K562 (cell line): ENCODE measurements around the gene ELF3. TPM values are rescaled to one million over a fixed set of nuclear protein-coding genes. Genes with fewer than 3 reads are reported as not detected.

Experiments
- ARNT ChIP-seq, 2 experiments: fragments of 450-650 bp; IDR thresholded peaks; 2 replicates each; pipeline ENCODE4 v1.6.1; 2016; ENCODE audit warnings: mild to moderate bottlenecking in 1 of 2
- ATF3 ChIP-seq, 2 experiments: fragments of 450-650 bp in 1 of 2; sonication (generic) in 1 of 2; formaldehyde crosslinking in 1 of 2; IDR thresholded peaks in 1 of 2; conservative IDR thresholded peaks in 1 of 2; 2 replicates each; pipeline versions ENCODE4 v1.6.1 to v1.8.1; 2016 to 2023; ENCODE audit warnings: mild to moderate bottlenecking in 2 of 2, moderate library complexity in 2 of 2, inconsistent platforms in 1 of 2, missing genetic modification reagents in 1 of 2
- BCOR ChIP-seq: fragments of 450-650 bp; IDR thresholded peaks from 2 replicates; pipeline ENCODE4 v1.6.1; 2016
- FIP1L1 ChIP-seq: fragments of 200-400 bp; formaldehyde crosslinking; IDR thresholded peaks from 2 replicates; pipeline ENCODE4 v1.6.1; 2018; ENCODE audit warnings: mild to moderate bottlenecking, low read depth, low read length; ENCODE audit not compliant: poor library complexity, severe bottlenecking
- FOXK1 ChIP-seq: sonication (generic); formaldehyde crosslinking; IDR thresholded peaks from 2 replicates; pipeline ENCODE4 v1.8.0; 2022; ENCODE audit warnings: missing genetic modification reagents, mild to moderate bottlenecking, borderline replicate concordance
- HLTF ChIP-seq: fragments of 450-650 bp; IDR thresholded peaks from 2 replicates; pipeline ENCODE4 v1.6.1; 2016
- KDM4B ChIP-seq, 2 experiments: fragments of 450-650 bp in 1 of 2; sonication (generic) in 1 of 2; IDR thresholded peaks; 2 replicates each; pipeline ENCODE4 v1.6.1; 2016 to 2017; ENCODE audit warnings: borderline replicate concordance in 2 of 2, antibody characterized with exemption in 1 of 2, low read depth in 1 of 2, mild to moderate bottlenecking in 1 of 2
- LEF1 ChIP-seq: fragments of 450-650 bp; IDR thresholded peaks from 2 replicates; pipeline ENCODE4 v1.6.1; 2016; ENCODE audit warnings: mild to moderate bottlenecking
- MAZ ChIP-seq, 2 experiments: fragments of 450-650 bp in 1 of 2; sonication (generic) in 1 of 2; formaldehyde crosslinking; IDR thresholded peaks in 1 of 2; conservative IDR thresholded peaks in 1 of 2; 2 replicates each; pipeline versions ENCODE4 v1.4.0 to v1.5.0; 2020; ENCODE audit warnings: mild to moderate bottlenecking in 1 of 2, missing genetic modification reagents in 1 of 2
- MYC ChIP-seq, 2 experiments: fragments of 250-450 bp in 1 of 2; sonication (Bioruptor Pico) in 1 of 2; IDR thresholded peaks; 2 replicates each; pipeline versions ENCODE4 v1.5.1 to v1.6.1; 2012 to 2021; ENCODE audit warnings: low read depth in 2 of 2, borderline replicate concordance in 1 of 2, improper control_type of control experiment in 1 of 2, low read length in 1 of 2, mild to moderate bottlenecking in 1 of 2, moderate library complexity in 1 of 2
- RAD21 ChIP-seq, 2 experiments: fragments of 250-450 bp in 1 of 2; fragments of 450-650 bp in 1 of 2; sonication (Bioruptor Pico) in 1 of 2; formaldehyde crosslinking in 1 of 2; IDR thresholded peaks in 1 of 2; conservative IDR thresholded peaks in 1 of 2; 2 replicates each; pipeline versions ENCODE4 v1.4.0 to v1.8.0; 2020 to 2022; ENCODE audit warnings: mild to moderate bottlenecking in 2 of 2, moderate library complexity in 1 of 2
- SAFB ChIP-seq: fragments of 200-400 bp; formaldehyde crosslinking; IDR thresholded peaks from 2 replicates; pipeline ENCODE4 v1.6.1; 2017; ENCODE audit warnings: low read depth, low read length, borderline replicate concordance
- SNRNP70 ChIP-seq: fragments of 200-400 bp; formaldehyde crosslinking; optimal IDR thresholded peaks from 2 replicates; pipeline ENCODE3; 2017; ENCODE audit warnings: low read depth, low read length
- STAG1 ChIP-seq: sonication (generic); formaldehyde crosslinking; IDR thresholded peaks from 2 replicates; pipeline ENCODE4 v1.5.0; 2020; ENCODE audit warnings: missing genetic modification reagents, borderline replicate concordance
- TFAM ChIP-seq: fragments of 250-450 bp; sonication (Bioruptor Pico); conservative IDR thresholded peaks from 2 replicates; pipeline ENCODE4 v1.5.0; 2021; ENCODE audit warnings: mild to moderate bottlenecking, moderate library complexity
- ZHX1 ChIP-seq: fragments of 150-350 bp; conservative IDR thresholded peaks from 2 replicates; pipeline ENCODE4 v1.6.1; 2014; ENCODE audit warnings: low read length
- polyA plus RNA-seq, 8 experiments: library from polyadenylated mRNA; depleted of rRNA in 4 of 8; stranded (reverse) in 5 of 8; unstranded in 3 of 8; fragments of >200 nt; fragmentation: Nextera tagmentation in 2 of 8; fragmentation: Illumina TruSeq in 1 of 8; extraction: Ambion mirVana in 2 of 8; extraction: Trizol in 1 of 8; gene quantifications; 2 replicates each; pipeline versions ENCODE4 v1.2.1 to v1.2.3, GENCODE V29; 2011 to 2014; ENCODE audit warnings: inconsistent platforms in 1 of 8, missing spikeins in 1 of 8
- total RNA-seq, 7 experiments: library from RNA; depleted of rRNA in 6 of 7; stranded (reverse); fragments of >200 nt in 6 of 7; fragmentation: Illumina TruSeq in 2 of 7; extraction: Trizol in 2 of 7; gene quantifications; 2 replicates each; pipeline versions ENCODE4 v1.2.1 to v1.2.3, GENCODE V29; 2011 to 2021; ENCODE audit warnings: low replicate concordance in 1 of 7
- TF ChIP-seq, protein P1 (sequence below), 2 experiments: fragments of 450-650 bp; conservative IDR thresholded peaks; 2 replicates each; pipeline ENCODE4 v1.6.1; 2017; ENCODE audit warnings: mild to moderate bottlenecking in 2 of 2, moderate library complexity in 2 of 2
- TF ChIP-seq, protein P2 (sequence below): sonication (generic); formaldehyde crosslinking; IDR thresholded peaks from 2 replicates; pipeline ENCODE4 v1.8.0; 2023; ENCODE audit warnings: mild to moderate bottlenecking, missing genetic modification reagents

ELF3 gene
- total and polyA plus RNA-seq, 9 of the 15 experiments (the other 6 are each of a cell fraction or from before 2014, with no cell fraction given): 0.03 to 1.2 (median 0.07) TPM; not detected in 4

- peak in 1 of 2 experiments; percentile 76; a peak in 1 of 4 replicates for TF ChIP-seq ARNT (IDR thresholded peaks at IDR 0.05)
- TF ChIP-seq ATF3 (IDR thresholded peaks at IDR 0.05): peak; percentile 59; the same call in 1 of the 2 replicates
- no peak for TF ChIP-seq ATF3 (CRISPR knock-in tag; conservative IDR thresholded peaks at IDR 0.05)
- peak in 1 of 2 experiments; percentile 59; a peak in 1 of 4 replicates for TF ChIP-seq KDM4B (IDR thresholded peaks at IDR 0.05; ENCODE audit: borderline replicate concordance in 2 of 2, low read depth in 1 of 2)
- peak; percentile 76 for TF ChIP-seq BCOR
- TF ChIP-seq SNRNP70: no peak
- TF ChIP-seq ZHX1: no peak
- TF ChIP-seq, protein P1, sequence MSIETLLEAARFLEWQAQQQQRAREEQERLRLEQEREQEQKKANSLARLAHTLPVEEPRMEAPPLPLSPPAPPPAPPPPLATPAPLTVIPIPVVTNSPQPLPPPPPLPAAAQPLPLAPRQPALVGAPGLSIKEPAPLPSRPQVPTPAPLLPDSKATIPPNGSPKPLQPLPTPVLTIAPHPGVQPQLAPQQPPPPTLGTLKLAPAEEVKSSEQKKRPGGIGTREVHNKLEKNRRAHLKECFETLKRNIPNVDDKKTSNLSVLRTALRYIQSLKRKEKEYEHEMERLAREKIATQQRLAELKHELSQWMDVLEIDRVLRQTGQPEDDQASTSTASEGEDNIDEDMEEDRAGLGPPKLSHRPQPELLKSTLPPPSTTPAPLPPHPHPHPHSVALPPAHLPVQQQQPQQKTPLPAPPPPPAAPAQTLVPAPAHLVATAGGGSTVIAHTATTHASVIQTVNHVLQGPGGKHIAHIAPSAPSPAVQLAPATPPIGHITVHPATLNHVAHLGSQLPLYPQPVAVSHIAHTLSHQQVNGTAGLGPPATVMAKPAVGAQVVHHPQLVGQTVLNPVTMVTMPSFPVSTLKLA (conservative IDR thresholded peaks at IDR 0.05): peak in 1 of 2 experiments; percentile 66; a peak in 2 of 4 replicates
- TF ChIP-seq MYC (IDR thresholded peaks at IDR 0.05; ENCODE audit: low read depth, low read length): peak; percentile 50; the same call in 1 of the 2 replicates
- TF ChIP-seq MYC (CRISPR knock-in tag; IDR thresholded peaks at IDR 0.05; ENCODE audit: borderline replicate concordance, low read depth): no peak
- peak; percentile 97 for TF ChIP-seq LEF1
- TF ChIP-seq SAFB: no peak
- 0 out of 2 replicates have a peak, but pooled peaks have one; percentile 33 for TF ChIP-seq HLTF
- peak; percentile 86 to 88 for TF ChIP-seq MAZ (CRISPR knock-in tag; conservative IDR thresholded peaks at IDR 0.05 in 1 of 2, IDR thresholded peaks at IDR 0.05 in 1 of 2)
- TF ChIP-seq STAG1 (CRISPR knock-in tag): no peak
- no peak for TF ChIP-seq TFAM
- TF ChIP-seq, protein P2, sequence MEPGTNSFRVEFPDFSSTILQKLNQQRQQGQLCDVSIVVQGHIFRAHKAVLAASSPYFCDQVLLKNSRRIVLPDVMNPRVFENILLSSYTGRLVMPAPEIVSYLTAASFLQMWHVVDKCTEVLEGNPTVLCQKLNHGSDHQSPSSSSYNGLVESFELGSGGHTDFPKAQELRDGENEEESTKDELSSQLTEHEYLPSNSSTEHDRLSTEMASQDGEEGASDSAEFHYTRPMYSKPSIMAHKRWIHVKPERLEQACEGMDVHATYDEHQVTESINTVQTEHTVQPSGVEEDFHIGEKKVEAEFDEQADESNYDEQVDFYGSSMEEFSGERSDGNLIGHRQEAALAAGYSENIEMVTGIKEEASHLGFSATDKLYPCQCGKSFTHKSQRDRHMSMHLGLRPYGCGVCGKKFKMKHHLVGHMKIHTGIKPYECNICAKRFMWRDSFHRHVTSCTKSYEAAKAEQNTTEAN (CRISPR knock-in tag): 0 out of 2 replicates have a peak, but pooled peaks have one; percentile 60
- TF ChIP-seq FOXK1 (CRISPR knock-in tag): 0 out of 2 replicates have a peak, but pooled peaks have one; percentile 30
- TF ChIP-seq RAD21 (CRISPR knock-in tag; conservative IDR thresholded peaks at IDR 0.05 in 1 of 2, IDR thresholded peaks at IDR 0.05 in 1 of 2): peak in 1 of 2 experiments; percentile 20; a peak in 1 of 4 replicates
- TF ChIP-seq FIP1L1: peak; percentile 20
Observed at GRCh38 chr1:202018468-202019234, 8.3 kb downstream of the ELF3 start (continued).
